ENCODE results near the gene KIF27.
"Not testable (repeated sequence)": the region's sequence is repeated elsewhere in the genome, so short reads cannot be mapped to it uniquely, and the experiment has no call there.

Gene KIF27

DNA sequence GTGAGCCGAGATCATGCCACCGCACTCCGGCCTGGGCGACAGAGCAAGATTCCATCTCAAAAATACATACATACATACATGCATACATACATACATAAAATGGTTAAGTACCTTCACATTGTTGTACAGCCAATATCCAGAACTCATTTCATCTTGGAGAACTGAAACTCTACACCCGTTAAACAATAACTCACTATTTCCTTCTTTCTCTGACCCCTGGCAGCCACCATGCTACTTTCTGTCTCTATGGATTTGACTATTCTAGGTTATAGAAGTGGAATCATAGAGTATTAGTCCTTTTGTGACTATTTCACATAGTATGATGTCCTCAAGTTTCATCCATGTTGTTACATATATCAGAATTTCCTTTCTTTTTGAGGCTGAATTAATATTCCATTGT is 9.6 kb upstream of the KIF27 start:
- no peak for DNase-seq

GRCh38 chr9:83927591-83927990 is 6.4 kb upstream of the KIF27 start:
- DNase-seq: no peak

- DNase-seq: peak; percentile 78
Measured at GRCh38 chr9:83920469-83920926, 734 bp downstream of the KIF27 start.

GRCh38 chr9:83919111-83919510 is 2.1 kb downstream of the KIF27 start:
- DNase-seq: no peak

DNA sequence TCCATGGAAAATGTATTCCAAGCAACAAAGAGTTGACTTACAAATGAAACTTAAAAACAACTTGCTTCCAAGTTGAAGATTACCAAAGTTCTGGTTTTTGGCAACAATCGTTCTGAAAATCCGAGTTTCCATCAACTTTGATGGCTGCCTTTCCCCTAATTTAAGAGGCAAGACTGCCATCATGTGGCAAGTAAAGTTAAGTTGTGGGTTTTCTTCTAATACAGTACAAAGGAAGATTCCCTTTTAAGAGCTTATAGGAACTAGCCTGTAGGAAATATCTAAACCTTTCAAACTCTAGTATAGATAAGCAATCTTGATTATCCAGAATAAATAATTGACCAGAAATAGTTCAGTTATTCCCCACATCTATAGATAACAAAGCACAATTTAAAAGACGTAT is 9.0 kb downstream of the KIF27 start:
- peak; percentile 46 for DNase-seq

- no peak for DNase-seq
Measured at GRCh38 chr9:83906144-83906543, 15.1 kb downstream of the KIF27 start.

GRCh38 chr9:83900615-83901014 is 20.6 kb downstream of the KIF27 start:
- not testable (repeated sequence) for DNase-seq

DNA sequence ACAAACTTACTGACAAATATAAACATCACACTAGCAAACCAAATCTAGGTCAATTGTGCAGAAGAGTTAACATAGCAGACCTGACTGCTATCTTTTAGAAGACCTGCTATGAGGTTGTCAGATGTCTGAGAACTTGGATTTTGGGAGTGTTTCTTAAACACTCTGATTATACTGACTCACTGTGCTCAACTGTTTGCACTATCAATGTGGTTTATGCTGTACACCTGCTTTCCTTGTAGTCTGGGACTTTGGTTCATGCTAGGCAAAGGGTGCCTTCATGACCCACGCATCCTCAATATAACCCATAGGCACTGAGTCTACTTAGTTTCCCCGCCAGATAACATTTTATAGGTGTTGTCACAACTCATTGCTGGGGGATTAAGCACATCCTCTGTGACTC is 26.9 kb downstream of the KIF27 start:
- DNase-seq: not testable (repeated sequence)

DNA sequence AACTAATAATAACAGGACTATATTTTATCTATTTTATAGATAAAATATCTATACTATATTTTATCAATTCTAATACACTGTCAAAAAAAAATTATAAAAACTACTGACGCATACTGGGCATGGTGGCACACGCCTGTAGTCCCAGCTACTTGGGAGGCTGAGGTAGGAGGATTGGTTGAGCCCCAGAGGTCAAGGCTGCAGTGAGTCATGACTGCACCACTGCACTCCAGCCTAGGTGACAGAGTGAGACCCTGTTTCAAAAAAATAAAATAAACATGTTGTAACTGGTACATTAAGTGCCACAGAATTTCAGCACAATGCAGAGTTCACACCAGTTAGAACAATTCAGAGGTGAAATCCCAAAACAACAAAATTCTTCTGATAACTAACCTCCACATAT is 34.7 kb downstream of the KIF27 start:
- DNase-seq: not testable (repeated sequence)

GRCh38 chr9:83885559-83886240 is 35.5 kb downstream of the KIF27 start:
- DNase-seq: not testable (repeated sequence)

GRCh38 chr9:83881687-83882408 is 39.4 kb downstream of the KIF27 start:
- DNase-seq: not testable (repeated sequence)

- not testable (repeated sequence) for DNase-seq
Measured at GRCh38 chr9:83875559-83875958, 45.7 kb downstream of the KIF27 start.

DNA sequence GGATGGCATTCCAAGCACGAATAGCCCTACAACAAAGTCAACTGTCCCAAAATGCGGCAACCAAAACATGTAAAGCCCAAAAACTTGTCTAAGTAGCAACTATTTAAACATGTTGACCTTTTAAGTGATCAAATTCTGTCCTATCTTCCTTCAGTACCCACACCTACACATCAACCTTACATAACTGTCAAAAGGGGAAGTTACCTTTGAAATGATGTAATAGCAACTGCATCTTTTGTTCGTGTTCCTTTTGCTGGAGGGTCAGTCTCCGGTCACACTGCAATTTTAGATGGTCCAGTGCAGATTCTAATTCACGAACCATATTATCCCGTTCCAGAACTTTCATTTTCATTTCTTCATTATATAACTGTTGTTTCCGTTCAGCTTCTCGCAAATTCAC is 71.3 kb downstream of the KIF27 start:
- DNase-seq: not testable (repeated sequence)

GRCh38 chr9:83837070-83837643 is 84.1 kb downstream of the KIF27 start:
- DNase-seq: not testable (repeated sequence)

DNA sequence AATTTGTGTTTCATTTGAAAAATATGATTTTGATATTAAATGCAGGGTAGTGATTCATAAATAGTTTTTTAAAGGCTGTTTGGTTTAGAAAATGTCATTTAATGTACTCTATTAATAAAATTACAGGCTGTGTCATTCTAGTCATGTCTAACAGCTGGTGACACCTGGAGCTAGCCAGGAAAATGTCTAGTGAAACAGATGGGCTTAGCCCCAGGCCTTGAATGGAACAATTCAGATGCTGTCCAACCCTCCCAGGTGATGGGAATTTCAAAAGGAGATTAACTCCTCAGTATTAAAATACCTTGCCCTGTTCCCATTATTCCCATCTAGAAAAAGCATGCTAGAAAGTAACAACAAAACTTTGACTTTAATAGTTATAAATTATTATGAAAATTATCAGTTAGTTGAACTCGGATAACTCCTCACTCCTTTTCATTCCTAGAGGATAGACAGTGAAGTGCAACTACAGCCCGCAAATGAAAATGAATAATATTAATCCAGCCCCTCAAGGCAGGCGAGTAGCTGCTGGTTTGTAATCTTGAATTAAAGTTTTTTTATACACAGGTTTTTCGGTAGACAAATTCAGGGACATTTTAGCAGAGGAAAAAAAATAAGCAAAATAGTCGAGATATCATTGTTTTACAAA is 90.7 kb downstream of the KIF27 start:
- peak; percentile 11 for DNase-seq

GRCh38 chr9:83824986-83825623 is 96.1 kb downstream of the KIF27 start:
- DNase-seq: not testable (repeated sequence)

DNA sequence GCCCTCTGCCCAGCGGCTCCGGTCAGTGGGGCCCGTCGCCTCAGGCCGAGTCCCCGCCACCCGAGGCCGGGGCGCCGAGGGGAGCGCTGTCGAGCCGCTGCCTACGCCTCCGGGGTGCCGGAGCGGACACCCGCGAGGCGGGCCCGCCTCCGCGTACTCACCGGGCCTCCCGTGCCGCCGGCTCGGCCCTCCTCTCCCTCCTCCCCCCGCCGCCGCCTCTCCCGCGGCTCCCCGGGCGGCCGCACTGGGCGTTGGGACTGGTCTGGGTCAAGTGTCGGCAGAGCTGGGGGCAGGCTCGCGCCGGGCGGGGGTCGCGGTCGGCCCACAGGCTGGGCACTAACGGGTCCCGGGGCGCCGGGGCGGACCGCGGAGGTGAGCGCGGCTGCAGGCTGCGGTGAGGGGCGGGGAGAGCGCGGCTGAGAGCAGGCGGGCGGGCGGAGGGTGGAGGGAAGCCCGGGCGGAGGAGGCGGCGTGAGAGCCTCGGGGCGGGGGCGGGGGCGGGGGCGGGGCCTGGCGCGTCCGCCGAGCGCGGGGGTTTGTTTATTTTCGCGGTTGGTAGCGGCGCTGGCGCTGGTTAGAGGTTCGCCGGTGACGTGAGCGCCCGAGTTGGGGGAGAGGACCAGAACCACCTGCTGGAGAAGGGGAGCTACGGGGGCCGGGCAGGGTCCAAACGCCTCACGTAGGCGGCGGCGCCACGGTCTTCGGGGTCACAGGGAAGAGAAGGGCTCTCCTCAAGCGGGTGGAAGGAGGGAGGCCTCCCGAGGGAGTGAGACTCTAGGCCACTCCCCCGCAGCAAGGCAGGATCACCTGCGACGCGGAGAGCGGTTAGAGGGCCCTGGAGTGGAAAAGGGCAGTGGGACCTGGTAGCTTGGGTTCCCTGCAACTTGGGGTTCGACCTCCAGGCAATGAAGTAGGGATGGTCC is 103.6 kb downstream of the KIF27 start, which contains the start of gene GKAP1:
Gene GKAP1, minus strand, starts transcription at position 414 of the 923 bp plus-strand sequence. CDS start 11,252 bp downstream, outside the sequence.
- peak; percentile 86 for DNase-seq

DNA sequence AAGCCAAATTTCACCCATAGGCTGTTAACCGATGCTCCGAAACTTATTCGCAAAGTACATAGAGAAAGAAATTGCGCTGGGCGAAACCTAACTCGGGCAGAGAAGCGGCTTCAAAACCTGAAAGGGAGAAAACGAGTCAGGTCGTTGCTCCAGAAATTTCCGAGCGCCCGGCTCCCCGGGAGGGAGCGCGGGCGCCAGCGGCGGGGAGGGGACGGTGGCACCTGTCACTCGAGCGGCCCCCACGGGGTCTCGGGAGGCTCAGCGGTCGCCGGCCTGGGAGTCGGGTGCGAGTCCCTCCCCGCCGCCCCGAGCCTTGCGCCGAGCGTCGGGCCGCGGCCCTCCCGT is 104.2 kb downstream of the KIF27 start:
- DNase-seq: not testable (repeated sequence)

DNA sequence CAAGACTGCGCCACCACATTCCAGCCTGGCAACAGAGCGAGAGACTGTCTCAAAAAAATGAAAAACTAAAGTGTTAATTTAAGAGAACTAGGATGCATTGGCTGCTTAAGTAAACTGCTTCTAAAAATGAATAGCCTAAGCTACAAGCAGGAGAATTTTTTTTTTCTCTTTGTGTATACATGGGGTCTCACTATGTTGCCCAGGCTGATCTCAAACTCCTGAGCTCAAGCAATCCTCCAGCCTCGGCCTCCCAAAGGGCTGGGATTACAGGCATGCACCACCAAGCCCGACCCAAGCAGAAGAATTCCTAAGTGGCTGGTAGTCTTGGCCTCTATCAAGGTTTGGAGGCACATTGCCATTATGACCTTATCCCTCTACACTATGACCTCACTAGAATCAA is 106.1 kb downstream of the KIF27 start:
- DNase-seq: not testable (repeated sequence)

DNA sequence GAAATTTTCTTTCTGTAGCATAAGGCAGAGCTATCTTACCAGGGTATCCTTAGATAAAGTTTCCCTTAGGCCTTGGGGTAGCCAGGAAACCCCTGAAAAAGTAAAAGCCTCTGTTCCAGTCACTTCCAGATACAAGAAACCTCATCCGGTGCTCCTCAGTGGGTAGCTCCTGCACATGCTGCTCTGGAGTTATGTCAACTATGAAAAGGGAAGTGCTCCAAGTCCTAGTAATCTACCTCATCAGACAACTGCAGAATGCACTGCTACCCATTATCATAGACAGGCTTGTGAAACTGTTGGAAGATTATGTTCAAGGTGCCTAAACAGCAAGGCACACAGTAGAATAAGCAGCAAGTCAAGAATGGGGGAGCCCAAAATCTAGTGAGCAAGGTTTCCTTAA is 112.0 kb downstream of the KIF27 start:
- not testable (repeated sequence) for DNase-seq

GRCh38 chr9:83804454-83804853 is 116.8 kb downstream of the KIF27 start:
- not testable (repeated sequence) for DNase-seq

DNA sequence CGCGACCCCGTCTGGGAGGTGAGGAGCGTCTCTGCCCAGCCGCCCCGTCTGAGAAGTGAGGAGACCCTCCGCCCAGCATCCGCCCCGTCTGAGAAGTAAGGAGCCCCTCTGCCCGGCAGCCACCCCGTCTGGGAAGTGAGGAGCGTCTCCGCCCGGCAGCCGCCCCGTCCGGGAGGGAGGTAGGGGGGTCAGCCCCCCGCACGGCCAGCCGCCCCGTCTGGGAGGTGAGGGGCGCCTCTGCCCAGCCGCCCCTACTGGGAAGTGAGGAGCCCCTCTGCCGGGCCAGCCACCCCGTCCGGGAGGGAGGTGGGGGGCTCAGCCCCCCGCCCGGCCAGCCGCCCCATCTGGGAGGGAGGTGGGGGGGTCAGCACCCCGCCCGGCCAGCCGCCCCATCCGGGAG is 117.3 kb downstream of the KIF27 start:
- not testable (repeated sequence) for DNase-seq

Measured in eye (tissue), 1 donor.